Bronchial epithelial cell (primary cell): ENCODE results near the gene CDH8. TPM values are rescaled to one million over a fixed set of nuclear protein-coding genes. Genes with fewer than 3 reads are reported as not detected.
A peak's percentile ranks its signal among the peaks of the same experiment; 100 is the strongest.

ENCODE experiments used
- DNase-seq: peaks from one replicate; pipeline ENCODE4 v3.0.0-alpha.2; 2010; ENCODE audit warnings: low read depth
- FAIRE-seq: peaks from 2 replicates; lab custom pipeline; 2011; peaks lifted over from hg19 to GRCh38; lab: Jason Lieb, UNC
- H3K27me3 ChIP-seq: 2 replicates; pipeline ENCODE4 v1.5.1; 2011; ENCODE audit warnings: low read length; ENCODE audit not compliant: control insufficient read depth, insufficient read depth
- H3K36me3 ChIP-seq: 2 replicates; pipeline ENCODE4 v1.5.1; 2011; ENCODE audit warnings: low read length; ENCODE audit not compliant: control insufficient read depth, insufficient read depth
- H3K4me3 ChIP-seq: 2 replicates; pipeline ENCODE4 v1.5.1; 2011; ENCODE audit warnings: mild to moderate bottlenecking, low read depth, low read length, control low read depth
- CTCF ChIP-seq: IDR thresholded peaks from 2 replicates; pipeline ENCODE4 v1.5.1; 2011; ENCODE audit warnings: mild to moderate bottlenecking, moderate library complexity, low read length, control low read depth, inconsistent platforms; ENCODE audit not compliant: insufficient read depth, severe bottlenecking
- total RNA-seq: library from RNA; depleted of rRNA; stranded (reverse); fragments of >200 nt; gene quantifications from 2 replicates; pipeline ENCODE4 v1.2.1, GENCODE V29; 2014

CDH8 gene
- total RNA-seq, 1 donor from 2014 or later = 1.8 TPM

- FAIRE-seq = no peak
These were observed 67.8 kb downstream of the CDH8 start for GRCh38 chr16:61968242-61969076.

GRCh38 chr16:61957075-61957855 is 79.0 kb downstream of the CDH8 start:
- no peak for FAIRE-seq
- H3K27me3 ChIP-seq = no peaks in the 10 kb centered on the region
- no peak for TF ChIP-seq CTCF
- H3K36me3 ChIP-seq = no peaks in the 10 kb centered on the region
- no peak for DNase-seq
- no peak overlapping the region for H3K4me3 ChIP-seq

More at GRCh38 chr16:61968242-61969076, 67.8 kb downstream of the CDH8 start:
- TF ChIP-seq CTCF = no peak
- H3K36me3 ChIP-seq = no peaks in the 10 kb centered on the region
- no peaks in the 10 kb centered on the region for H3K27me3 ChIP-seq
- no peak for DNase-seq
- H3K4me3 ChIP-seq = no peak overlapping the region

GRCh38 chr16:61952841-61953240 is 83.4 kb downstream of the CDH8 start:
- FAIRE-seq (no peak), DNase-seq (peak; percentile 7)
- H3K4me3 ChIP-seq = no peak overlapping the region
- H3K27me3 ChIP-seq = no peaks in the 10 kb centered on the region
- H3K36me3 ChIP-seq = no peaks in the 10 kb centered on the region
- TF ChIP-seq CTCF = no peak

GRCh38 chr16:61948414-61948813 is 87.8 kb downstream of the CDH8 start:
- DNase-seq (no peak), FAIRE-seq (no peak)
- H3K27me3 ChIP-seq = no peaks in the 10 kb centered on the region
- H3K36me3 ChIP-seq = no peaks in the 10 kb centered on the region
- no peak for TF ChIP-seq CTCF
- H3K4me3 ChIP-seq = no peak overlapping the region

- no peak for DNase-seq
- Histone ChIP-seq H3K4me3 (no peak overlapping the region), H3K36me3 (no peaks in the 10 kb centered on the region), H3K27me3 (no peaks in the 10 kb centered on the region)
- FAIRE-seq = no peak
- no peak for TF ChIP-seq CTCF
These were observed 90.2 kb downstream of the CDH8 start for GRCh38 chr16:61946019-61946418.
